IPS-11a (cell line): ENCODE results near the gene TCF4.

Experiments
- H3K4me3 ChIP-seq: one replicate; pipeline ENCODE4 v1.5.1; 2013; ENCODE audit warnings: low read depth, low read length, control low read depth

Gene TCF4

GRCh38 chr18:55309249-55309648 is 278.7 kb downstream of the TCF4 start:
- no peak overlapping the region for H3K4me3 ChIP-seq

GRCh38 chr18:55307505-55307904 is 280.5 kb downstream of the TCF4 start:
- no peak overlapping the region for H3K4me3 ChIP-seq

GRCh38 chr18:55306359-55307024 is 281.5 kb downstream of the TCF4 start:
- no peak overlapping the region for H3K4me3 ChIP-seq

GRCh38 chr18:55302167-55302833 is 285.7 kb downstream of the TCF4 start:
- H3K4me3 ChIP-seq, result no peak overlapping the region

GRCh38 chr18:55301824-55302166 is 286.2 kb downstream of the TCF4 start:
- no peak overlapping the region for H3K4me3 ChIP-seq

GRCh38 chr18:55300936-55301531 is 287.0 kb downstream of the TCF4 start:
- no peak overlapping the region for H3K4me3 ChIP-seq

GRCh38 chr18:55300421-55300935 is 287.5 kb downstream of the TCF4 start:
- H3K4me3 ChIP-seq, result no peak overlapping the region

GRCh38 chr18:55296778-55297177 is 291.2 kb downstream of the TCF4 start:
- no peak overlapping the region for H3K4me3 ChIP-seq

- H3K4me3 ChIP-seq, result no peak overlapping the region
These were observed 291.9 kb downstream of the TCF4 start for GRCh38 chr18:55296115-55296514.

- H3K4me3 ChIP-seq, result no peak overlapping the region
These were observed 297.1 kb downstream of the TCF4 start for GRCh38 chr18:55290898-55291297.

GRCh38 chr18:55289775-55290174 is 298.2 kb downstream of the TCF4 start:
- no peak overlapping the region for H3K4me3 ChIP-seq

GRCh38 chr18:55289048-55289447 is 298.9 kb downstream of the TCF4 start:
- no peak overlapping the region for H3K4me3 ChIP-seq

- H3K4me3 ChIP-seq, result no peak overlapping the region
These were observed 299.8 kb downstream of the TCF4 start for GRCh38 chr18:55287935-55288868.

GRCh38 chr18:55287149-55287806 is 300.7 kb downstream of the TCF4 start:
- no peak overlapping the region for H3K4me3 ChIP-seq

GRCh38 chr18:55286257-55286825 is 301.7 kb downstream of the TCF4 start:
- H3K4me3 ChIP-seq, result no peak overlapping the region

- H3K4me3 ChIP-seq, result no peak overlapping the region
These were observed 303.4 kb downstream of the TCF4 start for GRCh38 chr18:55284614-55285013.

- H3K4me3 ChIP-seq, result no peak overlapping the region
These were observed 304.7 kb downstream of the TCF4 start for GRCh38 chr18:55283309-55283708.

- H3K4me3 ChIP-seq, result no peak overlapping the region
These were observed 307.5 kb downstream of the TCF4 start for GRCh38 chr18:55280503-55280902.

GRCh38 chr18:55275039-55275901 is 312.7 kb downstream of the TCF4 start:
- H3K4me3 ChIP-seq, result no peak overlapping the region
